ENCODE data around the gene CMTM3.

- no peak for TF ChIP-seq EZH2phosphoT487 (IDR thresholded peaks at IDR 0.05; ENCODE audit: insufficient read depth, low read depth)
- TF ChIP-seq EZH2 (IDR thresholded peaks at IDR 0.05; ENCODE audit: insufficient read depth, poor library complexity, severe bottlenecking) = no peak
Observed at GRCh38 chr16:66599726-66600125, 4.8 kb upstream of the CMTM3 start.

All from GM23248 (cell line).